ENCODE measurements around the gene POU6F2.

POU6F2 gene

DNA sequence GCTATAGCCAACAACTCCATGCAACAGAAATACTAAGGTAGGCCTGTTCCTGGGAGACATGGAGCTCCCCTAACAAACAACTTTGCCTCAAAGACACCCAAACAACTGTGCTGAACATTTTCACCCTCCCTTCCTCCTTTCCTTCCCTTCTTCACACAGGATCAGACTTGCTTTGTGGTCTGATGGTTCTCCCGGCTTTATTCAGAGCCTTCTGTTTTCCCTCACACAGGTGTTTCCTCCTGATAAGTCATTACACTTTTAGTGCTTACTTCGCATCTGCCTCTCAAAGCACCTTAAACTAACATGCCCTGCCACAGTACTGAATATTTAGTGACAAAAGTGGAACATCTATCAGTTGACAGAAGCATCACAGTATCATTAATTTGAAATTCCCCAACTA, 532.2 kb downstream of the POU6F2 start:
- DNase-seq (ENCODE audit: low read depth): no peak

DNA sequence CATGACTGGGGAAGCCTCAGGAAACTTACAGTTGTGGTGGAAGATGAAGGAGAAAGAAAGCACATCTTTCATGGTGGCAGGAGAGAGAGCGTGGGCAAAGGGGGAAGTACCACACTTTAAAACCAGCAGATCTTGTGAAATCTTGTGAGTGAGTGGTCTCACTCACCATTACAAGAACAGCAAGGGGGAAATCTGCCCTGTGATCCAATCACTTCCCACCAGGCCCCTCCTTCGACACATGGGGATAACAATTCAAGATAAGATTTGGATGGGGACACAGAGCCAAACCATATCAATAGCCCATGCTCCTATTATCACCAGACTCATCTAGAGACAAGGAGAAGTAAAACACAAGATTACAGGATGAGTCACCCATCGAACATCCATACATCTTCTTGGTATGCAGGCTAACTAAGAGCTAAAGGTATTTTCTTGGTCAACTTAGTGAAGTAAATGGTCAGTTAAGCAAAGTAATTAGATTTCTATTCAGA, 533.2 kb downstream of the POU6F2 start:
- DNase-seq (ENCODE audit: low read depth): peak; percentile 86

- no peak for DNase-seq (ENCODE audit: low read depth)
These were observed 538.0 kb downstream of the POU6F2 start for GRCh38 chr7:39515534-39516228.

DNA sequence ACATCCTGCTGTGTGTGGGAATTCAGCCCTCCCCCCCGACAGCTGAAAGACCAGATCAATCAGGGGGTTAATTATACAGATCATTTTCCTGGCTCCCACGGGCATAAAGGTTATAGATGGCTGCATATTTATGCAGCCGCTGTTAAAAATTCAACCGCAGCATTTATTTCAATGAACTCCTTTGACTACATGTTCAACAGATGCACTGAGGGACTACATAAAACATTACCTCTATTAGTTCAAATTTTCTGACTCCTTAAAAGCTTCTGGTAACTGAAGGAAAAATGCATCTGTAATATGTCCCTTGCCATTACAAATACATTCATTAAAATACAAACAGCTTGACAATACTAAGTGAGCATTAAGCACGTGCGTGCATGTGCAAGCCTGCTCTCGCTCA, 538.8 kb downstream of the POU6F2 start:
- no peak for DNase-seq (ENCODE audit: low read depth)

DNA sequence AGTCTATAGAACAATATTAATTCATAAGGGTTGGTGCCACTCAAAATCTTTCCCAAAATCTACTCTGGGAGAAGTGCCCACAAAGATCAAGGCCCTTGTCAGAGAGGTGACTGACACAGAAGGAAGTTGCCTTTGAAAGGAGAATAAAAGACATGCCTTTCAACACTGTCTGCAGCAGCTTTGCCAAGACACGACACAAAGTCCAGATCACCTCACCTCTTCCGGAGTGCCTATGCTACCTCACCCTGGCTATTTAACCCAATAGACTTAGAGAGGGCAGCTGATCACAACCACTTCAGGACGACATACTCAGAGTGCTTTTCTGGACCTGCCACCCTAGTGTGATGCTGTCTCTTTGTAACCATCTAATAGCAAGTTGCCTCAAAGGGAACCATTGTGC, 539.5 kb downstream of the POU6F2 start:
- DNase-seq (ENCODE audit: low read depth): no peak

All from HS-5 (cell line).